OCI-LY7 (cell line): ENCODE measurements around the gene ANG. TPM values are rescaled to one million over a fixed set of nuclear protein-coding genes. Genes with fewer than 3 reads are reported as not detected.

ENCODE experiments used
- BruUV-seq: library from RNA; stranded (reverse); fragments of 400-500 nt; replicated peaks from 2 replicates; lab custom pipeline; 2021; lab: Mats Ljungman, UMichigan
- CTCF ChIA-PET: fragments of 300-600 bp; sonication (Branson Sonifier 250); formaldehyde crosslinking; loops from one replicate; lab custom pipeline; 2022; ENCODE audit warnings: antibody characterized with exemption; ENCODE audit not compliant: unreplicated experiment; lab: Charles Lee
- POLR2A ChIA-PET: fragments of 300-600 bp; sonication (Branson Sonifier 250); formaldehyde crosslinking; loops from one replicate; lab custom pipeline; 2022; ENCODE audit warnings: antibody characterized with exemption; lab: Charles Lee
- DNase-seq: peaks from one replicate; pipeline ENCODE4 v3.0.0-alpha.2; 2015; ENCODE audit warnings: low spot score
- H2AFZ ChIP-seq: fragments of 200-600 bp; sonication (generic), shearing (Covaris generic); 2 replicates; pipeline ENCODE4 v1.6.1; 2014; ENCODE audit warnings: mild to moderate bottlenecking, antibody characterized with exemption, low read length, moderate library complexity
- H3K27ac ChIP-seq: fragments of 200-600 bp; sonication (generic); 2 replicates; pipeline ENCODE4 v1.5.1; 2014; ENCODE audit warnings: mixed run types, low read depth, mild to moderate bottlenecking, moderate library complexity, low read length, inconsistent platforms; ENCODE audit not compliant: poor library complexity, severe bottlenecking
- H3K36me3 ChIP-seq: fragments of 200-600 bp; sonication (generic); 2 replicates; pipeline ENCODE4 v1.6.1; 2014; ENCODE audit warnings: mild to moderate bottlenecking, antibody characterized with exemption, low read length, moderate library complexity, mixed read lengths; ENCODE audit not compliant: insufficient read depth
- H3K4me1 ChIP-seq: fragments of 200-600 bp; sonication (generic); 2 replicates; pipeline ENCODE4 v1.5.1; 2014; ENCODE audit warnings: mild to moderate bottlenecking, low read length; ENCODE audit not compliant: insufficient read depth, poor library complexity, severe bottlenecking
- H3K4me2 ChIP-seq: fragments of 200-600 bp; sonication (generic); 2 replicates; pipeline ENCODE4 v1.6.1; 2014; ENCODE audit warnings: mild to moderate bottlenecking, low read length
- H3K4me3 ChIP-seq: fragments of 200-600 bp; sonication (generic); 2 replicates; pipeline ENCODE4 v1.5.1; 2014; ENCODE audit warnings: mild to moderate bottlenecking, low read depth, low read length; ENCODE audit not compliant: poor library complexity, severe bottlenecking
- H3K79me2 ChIP-seq: fragments of 200-600 bp; sonication (generic); 2 replicates; pipeline ENCODE4 v1.6.1; 2016; ENCODE audit warnings: low read depth, mild to moderate bottlenecking, low read length, moderate library complexity, mixed read lengths; ENCODE audit not compliant: insufficient read depth
- H3K9me2 ChIP-seq: fragments of 200-600 bp; sonication (generic); 2 replicates; pipeline ENCODE4 v1.6.1; 2016; ENCODE audit warnings: mild to moderate bottlenecking, low read length, mixed read lengths; ENCODE audit not compliant: insufficient read depth
- H3K9me3 ChIP-seq: fragments of 200-600 bp; sonication (generic); 2 replicates; pipeline ENCODE4 v1.6.1; 2014; ENCODE audit warnings: mild to moderate bottlenecking, mixed run types, low read length, mixed read lengths
- H4K20me1 ChIP-seq: fragments of 200-600 bp; sonication (generic); 2 replicates; pipeline ENCODE4 v1.6.1; 2014; ENCODE audit warnings: mild to moderate bottlenecking, antibody characterized with exemption, low read length, moderate library complexity, mixed read lengths; ENCODE audit not compliant: insufficient read depth
- CTCF ChIP-seq: fragments of 200-600 bp; sonication (generic); conservative IDR thresholded peaks from 2 replicates; pipeline ENCODE4 v1.5.1; 2014; ENCODE audit warnings: mild to moderate bottlenecking, antibody characterized with exemption, low read length, moderate library complexity, mixed read lengths
- EZH2phosphoT487 ChIP-seq: fragments of 200-600 bp; sonication (generic); IDR thresholded peaks from 2 replicates; pipeline ENCODE4 v1.6.1; 2018; ENCODE audit warnings: low read depth, borderline replicate concordance, mild to moderate bottlenecking, mixed run types, antibody characterized with exemption, low read length, moderate library complexity, mixed read lengths
- intact Hi-C: fragments of 100-400 bp; cut with micrococcal nuclease; formaldehyde crosslinking; loops from one replicate; pipeline ENCODE4 v1.10.0; 2022; ENCODE audit not compliant: unreplicated experiment
- total RNA-seq, 2 experiments: library from RNA; depleted of rRNA in 1 of 2; stranded (reverse); fragments of >200 nt in 1 of 2; shearing (Covaris generic) in 1 of 2; gene quantifications; 2 replicates each; pipeline ENCODE4 v1.2.3, GENCODE V29; 2014 to 2022

Gene ANG
- total RNA-seq, 2 experiments from 2014 or later, result not detected

GRCh38 chr14:20676072-20676471 lies 12.5 kb upstream of the ANG start:
- no peak overlapping the region for H3K27ac ChIP-seq
- ChIA-PET CTCF (no interaction called here), POLR2A (interaction anchor here (0.6 kb wide), 1 partner anchor 287 kb away, joined by 3 read pairs; no protein-coding TSS in a partner anchor)
- H3K4me1 ChIP-seq, result peaks cover 16% of the 10 kb centered on the region
- H2AFZ ChIP-seq, result no peak overlapping the region
- no peak overlapping the region for H3K4me2 ChIP-seq
- intact Hi-C loops, result no loop called here
- H3K4me3 ChIP-seq, result no peak overlapping the region
- H3K36me3 ChIP-seq, result no peaks in the 10 kb centered on the region
- H3K79me2 ChIP-seq, result no peaks in the 10 kb centered on the region
- H3K9me3 ChIP-seq, result no peaks in the 10 kb centered on the region
- no peak for TF ChIP-seq EZH2phosphoT487
- TF ChIP-seq CTCF, result no peak
- no TSS peak for BruUV-seq
- H3K9me2 ChIP-seq, result no peaks in the 10 kb centered on the region
- peaks cover 6% of the 10 kb centered on the region; the same call in 1 of the 2 replicates for H4K20me1 ChIP-seq
- no peak for DNase-seq

- Histone ChIP-seq H3K36me3 (no peaks in the 10 kb centered on the region), H4K20me1 (peaks cover 6% of the 10 kb centered on the region; the same call in 1 of the 2 replicates), H3K27ac (no peak overlapping the region), H3K9me3 (no peaks in the 10 kb centered on the region), H3K4me3 (peak overlapping the region; percentile 74), H3K4me2 (peak overlapping the region; percentile 94), H2AFZ (no peak overlapping the region), H3K9me2 (no peaks in the 10 kb centered on the region), H3K79me2 (no peaks in the 10 kb centered on the region), H3K4me1 (peaks cover 42% of the 10 kb centered on the region)
- BruUV-seq, result no TSS peak
- intact Hi-C loops, result loop anchor here (5.0 to 10.0 kb wide), 4 partner anchors 218 to 425 kb away; partner anchors contain the start of genes PIP4P1 and TMEM253
- DNase-seq, result no peak
- CTCF ChIA-PET, result interaction anchor here (0.7 kb wide), 1 partner anchor 15 kb away, joined by 4 read pairs; no protein-coding TSS in a partner anchor
- TF ChIP-seq CTCF (no peak), EZH2phosphoT487 (no peak)
- POLR2A ChIA-PET, result interaction anchor here (0.8 to 2.5 kb wide), 3 partner anchors 12 to 293 kb away, joined by 3 to 9 read pairs (median 6); no protein-coding TSS in a partner anchor
Observed at GRCh38 chr14:20679907-20680306, 8.7 kb upstream of the ANG start.

GRCh38 chr14:20680363-20680762 lies 8.2 kb upstream of the ANG start:
- H3K9me3 ChIP-seq, result no peaks in the 10 kb centered on the region
- no peak overlapping the region for H2AFZ ChIP-seq
- H3K36me3 ChIP-seq, result no peaks in the 10 kb centered on the region
- H3K4me3 ChIP-seq, result peak overlapping the region; percentile 74
- peaks cover 6% of the 10 kb centered on the region; the same call in 1 of the 2 replicates for H4K20me1 ChIP-seq
- H3K9me2 ChIP-seq, result no peaks in the 10 kb centered on the region
- no peak overlapping the region for H3K27ac ChIP-seq
- no peak for DNase-seq
- TF ChIP-seq EZH2phosphoT487 (no peak), CTCF (no peak)
- POLR2A ChIA-PET, result interaction anchor here (0.6 to 2.5 kb wide), 5 partner anchors 11 to 293 kb away, joined by 3 to 9 read pairs (median 6); no protein-coding TSS in a partner anchor
- BruUV-seq, result no TSS peak
- H3K79me2 ChIP-seq, result no peaks in the 10 kb centered on the region
- H3K4me1 ChIP-seq, result peaks cover 42% of the 10 kb centered on the region
- CTCF ChIA-PET, result no interaction called here
- H3K4me2 ChIP-seq, result peak overlapping the region; percentile 94
- intact Hi-C loops, result loop anchor here (5.0 to 10.0 kb wide), 4 partner anchors 218 to 424 kb away; partner anchors contain the start of genes PIP4P1 and TMEM253
